Activated CD4-positive, CD25-positive, alpha-beta regulatory T cell (primary cell): ENCODE measurements around the gene ARHGAP26.

Source experiments
- DNase-seq, 4 experiments: peaks; one replicate each; lab custom pipeline; 2025; lab: John Stamatoyannopoulos, UW

ARHGAP26 gene

GRCh38 chr5:143204474-143205246 lies 434.5 kb downstream of the ARHGAP26 start:
- DNase-seq, result no peak

- DNase-seq, result no peak
These were observed 435.2 kb downstream of the ARHGAP26 start for GRCh38 chr5:143205386-143205785.

- DNase-seq, result no peak
These were observed 435.7 kb downstream of the ARHGAP26 start for GRCh38 chr5:143205883-143206195.

- no peak for DNase-seq
These were observed 436.2 kb downstream of the ARHGAP26 start for GRCh38 chr5:143206196-143207053.

- no peak for DNase-seq
These were observed 436.9 kb downstream of the ARHGAP26 start for GRCh38 chr5:143207058-143207457.

GRCh38 chr5:143207563-143208364 lies 437.6 kb downstream of the ARHGAP26 start:
- DNase-seq, result no peak

GRCh38 chr5:143208365-143208641 lies 438.1 kb downstream of the ARHGAP26 start:
- no peak for DNase-seq

- DNase-seq, result no peak
These were observed 438.8 kb downstream of the ARHGAP26 start for GRCh38 chr5:143208781-143209510.

- no peak for DNase-seq
These were observed 439.8 kb downstream of the ARHGAP26 start for GRCh38 chr5:143209881-143210395.

GRCh38 chr5:143210576-143210975 lies 440.4 kb downstream of the ARHGAP26 start:
- no peak for DNase-seq

GRCh38 chr5:143212261-143212660 lies 442.1 kb downstream of the ARHGAP26 start:
- DNase-seq, result no peak

GRCh38 chr5:143213231-143213850 lies 443.2 kb downstream of the ARHGAP26 start:
- no peak for DNase-seq

GRCh38 chr5:143213851-143214363 lies 443.7 kb downstream of the ARHGAP26 start:
- DNase-seq, result no peak

GRCh38 chr5:143214458-143214857 lies 444.3 kb downstream of the ARHGAP26 start:
- no peak for DNase-seq

GRCh38 chr5:143214890-143215289 lies 444.7 kb downstream of the ARHGAP26 start:
- no peak for DNase-seq

GRCh38 chr5:143215690-143216089 lies 445.5 kb downstream of the ARHGAP26 start:
- DNase-seq, result no peak

GRCh38 chr5:143216211-143216610 lies 446.0 kb downstream of the ARHGAP26 start:
- DNase-seq, result no peak

- no peak for DNase-seq
These were observed 447.1 kb downstream of the ARHGAP26 start for GRCh38 chr5:143217065-143217803.

GRCh38 chr5:143217804-143218160 lies 447.6 kb downstream of the ARHGAP26 start:
- DNase-seq, result no peak

GRCh38 chr5:143218517-143219170 lies 448.5 kb downstream of the ARHGAP26 start:
- no peak for DNase-seq
